T-helper 2 cell treated with Interferon-gamma antibody and Interleukin-4, amounts not matched to agents 5 μg/mL and 100 μg/mL, for 36 hours (primary cell): ENCODE measurements around the gene WDPCP.
"Not testable (repeated sequence)": the region's sequence is repeated elsewhere in the genome, so short reads cannot be mapped to it uniquely, and the experiment has no call there.

Experiments used
- DNase-seq: peaks from one replicate; pipeline ENCODE4 v3.0.0; 2021; ENCODE audit warnings: low spot score
- H3K27ac Mint-ChIP-seq: one replicate; pipeline ENCODE4 v1.8.0; 2021; ENCODE audit warnings: mild to moderate bottlenecking, mixed read lengths
- H3K27me3 Mint-ChIP-seq: one replicate; pipeline ENCODE4 v1.8.0; 2021; ENCODE audit warnings: low read depth, mixed read lengths
- H3K36me3 Mint-ChIP-seq: one replicate; pipeline ENCODE4 v1.8.0; 2021; ENCODE audit warnings: low read depth, mixed read lengths
- H3K4me1 Mint-ChIP-seq: one replicate; pipeline ENCODE4 v1.8.0; 2021; ENCODE audit warnings: low read depth, mixed read lengths
- H3K4me3 Mint-ChIP-seq: one replicate; pipeline ENCODE4 v1.8.0; 2022; ENCODE audit warnings: mild to moderate bottlenecking, moderate library complexity, mixed read lengths
- H3K9me3 Mint-ChIP-seq: one replicate; pipeline ENCODE4 v1.8.0; 2021; ENCODE audit warnings: mixed read lengths

Gene WDPCP

DNA sequence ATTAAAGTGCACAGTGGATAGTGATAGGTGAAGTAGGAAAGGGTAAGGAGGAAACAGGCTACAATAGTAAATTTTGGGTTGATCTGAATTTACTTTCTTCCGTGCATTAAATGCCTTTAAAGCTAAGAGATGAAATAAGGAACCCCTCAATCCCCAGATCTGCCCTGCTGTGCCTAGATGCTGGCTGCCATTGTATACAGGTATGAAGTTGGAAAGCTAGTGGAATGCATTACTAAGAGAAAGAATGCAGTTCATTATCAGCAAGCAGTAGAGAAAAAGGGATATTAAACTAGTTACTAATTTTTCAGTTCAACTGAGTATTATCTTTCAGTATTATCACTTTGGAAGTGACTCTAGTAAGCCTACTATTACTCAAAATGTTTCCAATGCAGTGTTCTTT, 93.3 kb downstream of the WDPCP start:
- Mint-ChIP-seq H3K27me3 (no peaks in the 10 kb centered on the region), H3K9me3 (no peaks in the 10 kb centered on the region), H3K36me3 (no peaks in the 10 kb centered on the region), H3K27ac (no peak overlapping the region), H3K4me1 (no peaks in the 10 kb centered on the region), H3K4me3 (no peak overlapping the region)
- no peak for DNase-seq

DNA sequence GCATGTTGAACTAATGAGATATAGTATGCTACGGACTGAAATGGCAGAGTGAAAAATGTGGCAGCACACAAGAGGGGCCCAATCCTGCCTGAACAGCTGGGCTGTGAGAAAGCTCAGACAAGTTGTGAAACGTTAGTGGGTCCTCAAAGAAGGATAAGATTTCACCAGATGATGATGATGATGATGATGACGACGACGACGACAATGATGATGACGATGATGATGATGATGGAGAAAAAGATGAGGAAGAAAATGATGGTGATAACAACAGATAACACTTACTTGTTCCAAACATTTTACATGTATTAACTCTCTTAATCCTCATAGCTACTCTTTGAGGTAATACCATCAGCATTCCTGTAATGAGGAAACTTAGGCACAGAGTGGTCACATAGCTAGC, 94.2 kb downstream of the WDPCP start:
- Mint-ChIP-seq H3K27me3 (no peaks in the 10 kb centered on the region), H3K27ac (no peak overlapping the region), H3K4me1 (no peaks in the 10 kb centered on the region), H3K9me3 (no peaks in the 10 kb centered on the region), H3K4me3 (no peak overlapping the region), H3K36me3 (no peaks in the 10 kb centered on the region)
- DNase-seq, result no peak

DNA sequence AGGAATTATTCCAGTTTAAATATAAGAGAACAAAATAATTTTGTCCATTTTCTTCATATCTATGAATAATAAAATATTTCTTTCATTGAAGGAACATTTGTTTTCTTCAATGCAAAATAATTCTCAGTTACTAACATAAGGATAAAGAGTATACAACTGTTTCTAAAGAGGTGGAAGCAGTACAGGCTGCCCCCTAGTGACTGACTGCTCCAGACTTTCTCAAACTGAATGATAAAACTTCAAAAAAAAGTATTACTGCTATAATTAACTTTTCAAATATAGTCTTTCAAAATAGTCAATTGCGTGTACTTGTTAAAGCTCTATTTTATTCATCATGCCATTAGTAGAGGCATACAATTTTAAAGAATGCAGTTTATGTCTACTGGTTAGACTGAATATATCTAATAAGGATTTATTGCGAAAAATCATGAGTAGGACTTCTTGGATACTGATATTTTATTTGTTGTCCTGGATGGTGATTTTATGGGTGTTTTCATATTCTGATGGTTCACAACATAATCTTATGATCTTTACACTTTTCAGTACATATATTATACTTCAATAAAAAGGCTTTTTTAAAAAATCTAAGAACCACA, 100.1 kb downstream of the WDPCP start:
- no peaks in the 10 kb centered on the region for H3K4me1 Mint-ChIP-seq
- H3K9me3 Mint-ChIP-seq, result no peaks in the 10 kb centered on the region
- no peak overlapping the region for H3K27ac Mint-ChIP-seq
- no peak overlapping the region for H3K4me3 Mint-ChIP-seq
- no peak for DNase-seq
- no peaks in the 10 kb centered on the region for H3K27me3 Mint-ChIP-seq
- H3K36me3 Mint-ChIP-seq, result no peaks in the 10 kb centered on the region

DNA sequence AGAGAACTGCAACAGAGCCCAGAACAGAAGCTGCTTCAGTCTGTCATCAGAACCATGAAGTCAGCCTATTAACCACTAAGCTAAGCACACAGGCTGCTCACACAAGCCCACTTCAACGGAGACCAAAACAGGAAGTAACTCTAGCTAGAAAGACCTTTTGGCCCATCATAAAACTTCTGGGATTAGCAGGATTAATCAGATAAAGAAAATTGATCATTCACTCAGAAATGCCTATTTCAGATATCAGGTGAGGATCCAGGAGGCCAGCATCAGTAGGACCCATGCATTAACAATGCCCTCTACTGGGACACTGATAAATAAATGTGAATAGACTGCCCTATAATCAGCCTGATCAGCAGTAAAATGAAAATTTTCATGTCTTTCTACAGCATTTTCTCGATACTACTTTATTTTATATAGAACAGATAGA, 101.4 kb downstream of the WDPCP start:
- no peaks in the 10 kb centered on the region for H3K27me3 Mint-ChIP-seq
- no peaks in the 10 kb centered on the region for H3K4me1 Mint-ChIP-seq

DNA sequence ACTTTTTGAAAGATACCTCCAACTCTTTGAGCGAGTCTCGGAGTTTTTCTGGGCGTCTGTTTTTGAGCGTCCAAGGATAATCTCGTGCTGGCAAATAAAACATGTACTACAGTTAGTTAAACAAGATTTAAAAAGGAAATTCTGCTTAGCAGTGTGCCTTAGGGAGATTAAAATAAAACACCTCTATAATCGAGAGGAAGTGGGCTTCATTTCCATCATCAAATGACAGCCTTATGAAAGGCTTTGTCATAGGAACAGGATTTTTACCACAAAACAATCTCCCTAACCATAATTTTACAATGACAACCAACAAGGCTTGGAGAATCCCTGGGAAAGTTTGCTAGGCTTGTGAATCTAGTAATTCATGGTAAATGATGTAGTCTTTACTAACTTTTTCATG, 103.4 kb downstream of the WDPCP start:
- Mint-ChIP-seq H3K4me3 (no peak overlapping the region), H3K27ac (no peak overlapping the region), H3K9me3 (no peaks in the 10 kb centered on the region), H3K27me3 (no peaks in the 10 kb centered on the region), H3K4me1 (no peaks in the 10 kb centered on the region), H3K36me3 (no peaks in the 10 kb centered on the region)
- no peak for DNase-seq

More for the DNA sequence above, 101.4 kb downstream of the WDPCP start:
- no peak overlapping the region for H3K27ac Mint-ChIP-seq
- DNase-seq, result no peak
- H3K36me3 Mint-ChIP-seq, result no peaks in the 10 kb centered on the region
- H3K4me3 Mint-ChIP-seq, result no peak overlapping the region
- no peaks in the 10 kb centered on the region for H3K9me3 Mint-ChIP-seq

DNA sequence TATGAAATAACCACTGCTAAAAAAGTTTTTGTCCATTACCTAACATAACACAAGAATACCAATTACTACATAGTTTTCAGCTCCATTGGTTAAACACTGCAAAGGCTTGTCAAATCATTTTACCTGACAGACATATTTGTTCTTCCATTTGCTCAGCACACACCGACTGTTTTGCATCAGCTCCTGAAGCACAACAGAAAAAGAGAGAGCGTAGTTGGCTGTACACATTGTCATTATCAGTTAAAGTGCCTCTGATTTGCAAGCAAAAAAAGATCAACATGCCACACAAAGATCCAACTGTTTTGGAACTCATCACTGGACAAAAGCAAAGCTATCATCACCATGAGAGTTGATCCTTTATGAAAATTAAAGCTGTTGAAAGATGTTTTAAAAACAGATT, 103.8 kb downstream of the WDPCP start:
- no peaks in the 10 kb centered on the region for H3K36me3 Mint-ChIP-seq
- no peaks in the 10 kb centered on the region for H3K27me3 Mint-ChIP-seq
- no peaks in the 10 kb centered on the region for H3K9me3 Mint-ChIP-seq
- H3K27ac Mint-ChIP-seq, result no peak overlapping the region
- H3K4me3 Mint-ChIP-seq, result no peak overlapping the region
- no peaks in the 10 kb centered on the region for H3K4me1 Mint-ChIP-seq
- DNase-seq, result no peak

DNA sequence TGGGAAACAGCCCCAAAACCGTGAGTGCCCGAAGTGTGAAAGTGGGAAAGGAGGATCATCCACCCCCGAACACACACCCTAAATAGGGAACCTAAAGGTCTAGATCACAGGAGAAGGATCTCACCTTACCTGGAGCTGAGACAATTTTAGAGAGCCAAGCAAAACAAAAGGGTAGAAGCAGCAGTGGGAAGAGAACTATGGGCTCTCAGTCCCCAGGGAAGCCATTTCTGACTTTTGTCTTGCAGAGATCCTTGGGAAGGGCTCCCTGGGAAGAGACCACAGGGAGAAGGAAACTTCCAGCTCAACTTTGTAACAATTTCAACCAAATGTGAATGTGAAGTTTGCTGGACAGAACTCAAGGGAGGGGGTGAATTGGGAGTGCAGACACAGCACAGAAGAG, 110.6 kb downstream of the WDPCP start:
- H3K4me3 Mint-ChIP-seq, result no peak overlapping the region
- no peaks in the 10 kb centered on the region for H3K9me3 Mint-ChIP-seq
- H3K27ac Mint-ChIP-seq, result no peak overlapping the region
- DNase-seq, result no peak
- no peaks in the 10 kb centered on the region for H3K27me3 Mint-ChIP-seq
- H3K36me3 Mint-ChIP-seq, result no peaks in the 10 kb centered on the region
- H3K4me1 Mint-ChIP-seq, result no peaks in the 10 kb centered on the region

DNA sequence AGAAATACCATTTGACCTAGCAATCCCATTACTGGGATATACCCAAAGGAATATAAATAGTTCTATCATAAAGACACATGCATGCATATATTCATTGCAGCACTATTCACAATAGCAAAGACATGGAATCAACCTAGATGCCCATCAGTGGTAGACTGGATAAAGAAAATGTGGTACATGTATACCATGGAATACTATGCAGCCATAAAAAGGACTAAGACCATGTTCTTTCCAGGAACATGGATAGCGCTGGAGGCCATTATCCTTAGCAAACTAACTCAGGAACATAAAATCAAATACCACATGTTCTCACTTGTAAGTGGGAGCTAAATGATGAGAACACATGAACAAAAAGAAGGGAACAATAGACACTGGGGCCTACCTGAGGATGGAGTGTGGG, 119.0 kb downstream of the WDPCP start:
- DNase-seq, H3K4me3 Mint-ChIP-seq, H3K27ac Mint-ChIP-seq, H3K27me3 Mint-ChIP-seq, H3K4me1 Mint-ChIP-seq, H3K36me3 Mint-ChIP-seq, H3K9me3 Mint-ChIP-seq: not testable (repeated sequence)

DNA sequence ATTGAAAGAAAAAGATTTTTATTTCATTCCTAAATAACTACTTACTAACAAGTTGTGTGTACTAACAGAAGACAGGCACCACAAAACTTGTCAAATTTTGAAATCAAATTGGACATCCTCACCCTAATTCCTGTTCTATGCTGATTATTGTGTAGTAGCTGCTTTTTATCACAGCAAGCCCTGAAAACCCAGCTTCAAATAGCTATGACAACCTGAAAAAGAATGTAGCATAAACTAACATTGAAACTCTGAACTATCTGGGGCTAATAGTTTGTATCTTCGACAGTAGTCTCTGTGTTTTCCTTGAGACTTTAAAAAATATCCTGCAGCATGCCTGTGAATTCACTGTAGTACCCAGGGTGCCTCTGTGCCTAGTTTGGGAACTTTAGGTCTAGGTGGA, 122.6 kb downstream of the WDPCP start:
- Mint-ChIP-seq H3K4me3 (no peak overlapping the region), H3K4me1 (no peaks in the 10 kb centered on the region), H3K27me3 (no peaks in the 10 kb centered on the region), H3K36me3 (peaks cover 2% of the 10 kb centered on the region), H3K9me3 (peaks cover 17% of the 10 kb centered on the region), H3K27ac (no peak overlapping the region)
- no peak for DNase-seq

DNA sequence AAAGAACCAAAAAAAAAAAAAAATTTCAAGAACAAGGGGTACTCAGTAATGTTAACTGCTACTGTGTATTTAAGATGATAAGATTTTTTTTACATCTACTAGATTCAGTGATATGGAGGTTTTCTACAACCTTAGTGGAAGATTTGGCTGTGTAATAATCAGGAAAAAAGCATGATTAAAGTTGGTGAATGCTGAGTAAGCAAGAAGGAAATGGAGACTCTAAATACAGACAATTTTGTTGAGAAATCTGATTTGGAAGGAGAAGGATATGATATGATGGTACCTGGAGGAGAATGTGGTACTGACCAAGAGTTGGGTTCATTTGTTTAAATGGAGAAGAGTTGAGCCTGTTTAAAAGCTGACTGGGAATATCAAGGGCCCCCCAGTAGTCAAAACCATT, 125.1 kb downstream of the WDPCP start:
- H3K4me3 Mint-ChIP-seq, result no peak overlapping the region
- H3K27ac Mint-ChIP-seq, result no peak overlapping the region
- H3K9me3 Mint-ChIP-seq, result peaks cover 13% of the 10 kb centered on the region
- H3K4me1 Mint-ChIP-seq, result no peaks in the 10 kb centered on the region
- DNase-seq, result no peak
- peaks cover 3% of the 10 kb centered on the region for H3K36me3 Mint-ChIP-seq
- H3K27me3 Mint-ChIP-seq, result no peaks in the 10 kb centered on the region

DNA sequence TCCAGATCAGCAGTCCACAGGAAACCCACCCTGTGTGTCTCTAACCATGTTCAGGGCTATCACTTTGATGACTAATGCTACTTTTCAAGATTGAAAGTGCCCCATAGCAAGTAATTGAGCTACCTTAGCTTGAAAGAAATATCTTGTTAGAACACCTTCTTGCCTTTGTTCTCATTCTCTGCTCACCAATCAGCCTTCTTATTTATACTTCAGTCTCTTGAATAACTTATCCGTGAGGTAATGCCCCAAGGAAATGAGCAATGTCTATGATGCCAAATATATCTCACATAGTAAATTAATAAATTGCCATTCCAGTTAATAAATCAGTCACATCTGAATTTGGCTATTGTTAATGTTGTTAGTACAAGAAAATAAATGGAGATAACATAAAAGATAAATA, 141.6 kb downstream of the WDPCP start:
- no peak for DNase-seq

DNA sequence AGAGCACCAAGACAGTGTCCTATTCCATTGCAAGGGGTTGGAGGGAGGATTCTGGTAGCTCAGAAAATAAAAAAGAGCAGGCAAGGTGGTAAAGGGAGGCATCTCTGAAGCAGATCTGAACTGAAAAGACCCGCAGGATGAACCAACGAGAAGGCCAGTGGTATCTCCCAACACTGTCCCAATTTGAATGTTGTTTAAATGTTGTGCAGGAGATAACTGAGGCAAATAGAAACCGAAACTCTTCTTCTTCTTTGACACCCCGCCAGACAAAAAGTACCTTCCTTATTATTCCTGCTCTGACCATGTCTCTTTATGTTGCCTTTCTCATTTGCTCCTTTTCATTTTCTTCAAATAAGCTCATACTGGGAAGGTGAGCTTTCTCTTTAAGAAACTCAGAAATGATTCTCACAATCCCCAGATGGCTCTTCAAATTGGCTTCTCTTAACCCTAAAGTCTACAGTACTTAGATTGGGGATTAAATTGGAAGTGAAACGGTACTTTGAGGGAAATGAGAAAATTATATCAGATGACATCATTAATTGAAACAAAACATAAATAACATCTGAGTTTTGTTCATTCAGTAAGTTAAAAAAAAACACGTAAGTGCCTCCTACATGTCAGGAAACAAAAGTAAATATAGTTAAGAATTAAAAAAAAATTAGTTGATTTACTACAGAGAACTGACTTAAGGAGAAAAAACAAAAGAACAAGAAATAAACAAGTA, 143.6 kb downstream of the WDPCP start:
- H3K4me3 Mint-ChIP-seq, result no peak overlapping the region
- no peaks in the 10 kb centered on the region for H3K9me3 Mint-ChIP-seq
- peaks cover 5% of the 10 kb centered on the region for H3K4me1 Mint-ChIP-seq
- DNase-seq, result no peak
- no peak overlapping the region for H3K27ac Mint-ChIP-seq
- H3K36me3 Mint-ChIP-seq, result no peaks in the 10 kb centered on the region
- H3K27me3 Mint-ChIP-seq, result no peaks in the 10 kb centered on the region

More for the DNA sequence above, 141.6 kb downstream of the WDPCP start:
- no peaks in the 10 kb centered on the region for H3K36me3 Mint-ChIP-seq
- H3K9me3 Mint-ChIP-seq, result peaks cover 4% of the 10 kb centered on the region
- no peaks in the 10 kb centered on the region for H3K27me3 Mint-ChIP-seq
- H3K27ac Mint-ChIP-seq, result no peak overlapping the region
- H3K4me1 Mint-ChIP-seq, result peaks cover 7% of the 10 kb centered on the region
- no peak overlapping the region for H3K4me3 Mint-ChIP-seq

DNA sequence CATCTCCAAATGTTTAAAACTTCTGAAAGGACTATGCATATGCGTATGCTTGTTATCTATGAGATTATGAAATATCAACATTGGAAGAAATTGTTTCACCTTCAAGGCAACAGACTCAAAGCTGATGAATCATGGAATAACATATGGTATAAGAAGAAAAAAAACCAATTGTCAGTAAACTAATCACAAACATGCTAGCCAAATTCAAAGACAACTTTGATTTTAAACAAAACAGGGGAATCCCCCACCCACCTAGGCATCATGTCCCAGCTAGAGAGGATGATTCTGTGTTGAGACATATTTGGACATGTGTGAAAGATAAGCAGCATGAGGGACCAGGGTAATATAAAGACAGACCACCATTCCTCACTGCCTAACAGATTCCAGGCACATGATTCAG, 147.7 kb downstream of the WDPCP start:
- Mint-ChIP-seq H3K27ac (no peak overlapping the region), H3K27me3 (no peaks in the 10 kb centered on the region), H3K4me3 (no peak overlapping the region), H3K9me3 (no peaks in the 10 kb centered on the region), H3K36me3 (no peaks in the 10 kb centered on the region), H3K4me1 (peaks cover 5% of the 10 kb centered on the region)
- no peak for DNase-seq

DNA sequence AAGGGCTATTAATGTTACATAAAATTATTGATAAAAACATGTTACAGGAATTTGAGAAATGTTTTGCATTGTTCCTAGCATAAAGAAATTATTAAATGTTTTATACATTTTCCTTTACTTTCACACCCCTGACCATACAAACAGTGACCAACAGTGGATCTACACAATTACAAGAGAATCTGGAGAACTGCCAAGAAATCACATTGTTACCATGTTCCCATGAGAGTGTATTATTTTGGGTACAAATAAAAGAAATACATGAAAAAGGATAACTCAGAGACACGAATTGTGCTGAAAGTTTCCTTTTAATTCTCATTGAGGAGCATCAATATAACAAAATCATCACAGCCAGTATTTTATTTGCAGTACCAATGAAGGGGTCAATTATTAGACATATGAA, 150.1 kb downstream of the WDPCP start:
- H3K36me3 Mint-ChIP-seq, result no peaks in the 10 kb centered on the region
- no peak for DNase-seq
- no peaks in the 10 kb centered on the region for H3K27me3 Mint-ChIP-seq
- H3K27ac Mint-ChIP-seq, result no peak overlapping the region
- no peak overlapping the region for H3K4me3 Mint-ChIP-seq
- no peaks in the 10 kb centered on the region for H3K9me3 Mint-ChIP-seq
- no peaks in the 10 kb centered on the region for H3K4me1 Mint-ChIP-seq

DNA sequence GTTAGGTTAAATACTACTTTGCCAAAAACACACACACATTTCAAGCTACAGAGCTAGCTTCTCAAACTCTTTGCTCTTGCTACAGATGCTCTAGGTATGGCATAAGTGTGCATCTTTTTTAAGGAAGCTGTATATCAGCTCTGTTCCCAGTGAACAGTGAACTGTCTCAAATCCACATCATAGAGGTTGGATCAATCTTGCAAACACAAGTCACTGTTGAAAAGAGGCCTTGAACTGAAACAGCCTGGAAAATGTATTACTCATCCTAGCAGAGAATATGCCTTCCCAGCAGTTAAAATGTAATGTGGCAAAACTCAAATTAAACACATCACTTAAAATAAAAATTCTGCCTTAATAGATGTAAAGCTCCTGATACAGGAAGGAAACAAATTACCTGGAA, 151.8 kb downstream of the WDPCP start:
- Mint-ChIP-seq H3K4me3 (no peak overlapping the region), H3K27me3 (no peaks in the 10 kb centered on the region), H3K36me3 (no peaks in the 10 kb centered on the region), H3K27ac (no peak overlapping the region), H3K9me3 (no peaks in the 10 kb centered on the region), H3K4me1 (no peaks in the 10 kb centered on the region)
- DNase-seq, result no peak
